K562 (cell line): Measurements from ENCODE around the gene MATN4. TPM values are rescaled to one million over a fixed set of nuclear protein-coding genes. Genes with fewer than 3 reads are reported as not detected.

Experiments used
- CBX3 ChIP-seq, 2 experiments: IDR thresholded peaks; 1 replicate in 1 of 2; 2 replicates in 1 of 2; pipeline ENCODE4 v1.6.1; 2012; ENCODE audit warnings: inconsistent platforms in 2 of 2, low read length in 2 of 2, borderline replicate concordance in 1 of 2, control low read depth in 1 of 2
- CCNT2 ChIP-seq: IDR thresholded peaks from 2 replicates; pipeline ENCODE4 v1.6.1; 2011; ENCODE audit warnings: borderline replicate concordance, low read depth, mild to moderate bottlenecking, moderate library complexity, mixed read lengths, low read length; ENCODE audit not compliant: insufficient read length; ENCODE audit errors: extremely low read depth
- E4F1 ChIP-seq: fragments of 250-450 bp; sonication (Bioruptor Pico); IDR thresholded peaks from 2 replicates; pipeline ENCODE4 v1.5.0; 2021; ENCODE audit warnings: mild to moderate bottlenecking, borderline replicate concordance
- ESRRA ChIP-seq: fragments of 450-650 bp; IDR thresholded peaks from 2 replicates; pipeline ENCODE4 v1.6.1; 2014; ENCODE audit warnings: low read depth, mild to moderate bottlenecking, moderate library complexity, borderline replicate concordance
- KDM1A ChIP-seq, 2 experiments: fragments of 450-650 bp; IDR thresholded peaks; 2 replicates each; pipeline ENCODE4 v1.6.1; 2016; ENCODE audit warnings: mild to moderate bottlenecking in 2 of 2
- PHB ChIP-seq: fragments of 250-450 bp; sonication (Bioruptor Pico); IDR thresholded peaks from 2 replicates; pipeline ENCODE4 v1.5.0; 2021
- POLR2B ChIP-seq: fragments of 450-650 bp; IDR thresholded peaks from 2 replicates; pipeline ENCODE4 v1.6.1; 2018; ENCODE audit warnings: low read depth; ENCODE audit not compliant: partially characterized antibody
- POU5F1 ChIP-seq: fragments of 150-350 bp; IDR thresholded peaks from 2 replicates; pipeline ENCODE4 v1.6.1; 2014; ENCODE audit warnings: borderline replicate concordance, low read length, low read depth, mild to moderate bottlenecking; ENCODE audit not compliant: partially characterized antibody
- RBM25 ChIP-seq: fragments of 200-400 bp; formaldehyde crosslinking; IDR thresholded peaks from 2 replicates; pipeline ENCODE4 v1.6.1; 2018; ENCODE audit warnings: low read length, low read depth, moderate library complexity; ENCODE audit not compliant: severe bottlenecking
- RCOR1 ChIP-seq, 2 experiments: IDR thresholded peaks; 2 replicates each; pipeline ENCODE4 v1.6.1; 2012; ENCODE audit warnings: low read depth in 2 of 2, low read length in 2 of 2, borderline replicate concordance in 1 of 2, improper control_type of control experiment in 1 of 2
- RFX1 ChIP-seq: fragments of 450-650 bp; IDR thresholded peaks from 2 replicates; pipeline ENCODE4 v1.6.1; 2016; ENCODE audit warnings: mild to moderate bottlenecking, moderate library complexity
- ZC3H8 ChIP-seq: fragments of 450-650 bp; IDR thresholded peaks from 2 replicates; pipeline ENCODE4 v1.6.1; 2017
- polyA plus RNA-seq, 8 experiments: library from polyadenylated mRNA; depleted of rRNA in 4 of 8; stranded (reverse) in 5 of 8; unstranded in 3 of 8; fragments of >200 nt; fragmentation: Nextera tagmentation in 2 of 8; fragmentation: Illumina TruSeq in 1 of 8; extraction: Ambion mirVana in 2 of 8; extraction: Trizol in 1 of 8; gene quantifications; 2 replicates each; pipeline versions ENCODE4 v1.2.1 to v1.2.3, GENCODE V29; 2011 to 2014; ENCODE audit warnings: inconsistent platforms in 1 of 8, missing spikeins in 1 of 8
- total RNA-seq, 7 experiments: library from RNA; depleted of rRNA in 6 of 7; stranded (reverse); fragments of >200 nt in 6 of 7; fragmentation: Illumina TruSeq in 2 of 7; extraction: Trizol in 2 of 7; gene quantifications; 2 replicates each; pipeline versions ENCODE4 v1.2.1 to v1.2.3, GENCODE V29; 2011 to 2021; ENCODE audit warnings: low replicate concordance in 1 of 7

MATN4 gene
- total and polyA plus RNA-seq, 9 of the 15 experiments (the other 6 are each of a cell fraction or from before 2014, with no cell fraction given) = 0.09 TPM; not detected in 8

GRCh38 chr20:45292343-45292742, 15.8 kb downstream of the MATN4 start (continued):
- no peak for TF ChIP-seq CCNT2
- no peak for TF ChIP-seq RFX1
- TF ChIP-seq POU5F1 = no peak
- TF ChIP-seq ZC3H8 = no peak
- no peak for TF ChIP-seq POLR2B
- peak; percentile 58 for TF ChIP-seq ESRRA
- no peak for TF ChIP-seq RCOR1 (IDR thresholded peaks at IDR 0.05; ENCODE audit: borderline replicate concordance in 1 of 2, low read depth in 2 of 2, low read length in 2 of 2)
- no peak for TF ChIP-seq E4F1 (CRISPR knock-in tag)
- TF ChIP-seq PHB (CRISPR knock-in tag) = no peak
- TF ChIP-seq KDM1A (IDR thresholded peaks at IDR 0.05) = peak in 1 of 2 experiments; percentile 52; a peak in 1 of 4 replicates
- TF ChIP-seq RBM25 = peak; percentile 91
- TF ChIP-seq CBX3 (IDR thresholded peaks at IDR 0.05; ENCODE audit: borderline replicate concordance in 1 of 2, low read length in 2 of 2) = no peak
